NCI-H1436 treated with DMSO at 0.1 percent for 48 hours (cell line): ENCODE data around the gene SHCBP1.
"Not testable (repeated sequence)": the region's sequence is repeated elsewhere in the genome, so short reads cannot be mapped to it uniquely, and the experiment has no call there.

ENCODE experiments used
- DNase-seq: peaks from one replicate; lab custom pipeline; 2025; lab: John Stamatoyannopoulos, UW

Gene SHCBP1

DNA sequence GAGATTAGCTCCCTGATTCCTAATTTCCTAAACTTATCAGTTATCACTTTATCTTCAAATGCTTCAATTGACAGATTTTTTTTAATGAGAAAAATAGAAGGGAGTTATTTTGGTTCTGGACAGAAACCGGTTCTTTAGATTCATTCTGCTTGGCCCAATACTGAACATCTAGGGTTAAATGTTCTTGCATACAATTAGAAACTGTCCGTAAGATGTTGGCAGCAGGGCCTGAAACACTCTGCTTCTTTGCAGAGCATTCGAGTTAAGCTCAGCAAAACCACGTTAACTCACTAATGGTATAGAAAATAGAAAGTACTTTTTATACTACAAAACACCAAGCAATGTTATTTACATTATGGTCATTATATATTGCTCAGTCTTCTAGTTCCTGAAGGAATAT is 7.2 kb downstream of the SHCBP1 start:
- DNase-seq: no peak

DNA sequence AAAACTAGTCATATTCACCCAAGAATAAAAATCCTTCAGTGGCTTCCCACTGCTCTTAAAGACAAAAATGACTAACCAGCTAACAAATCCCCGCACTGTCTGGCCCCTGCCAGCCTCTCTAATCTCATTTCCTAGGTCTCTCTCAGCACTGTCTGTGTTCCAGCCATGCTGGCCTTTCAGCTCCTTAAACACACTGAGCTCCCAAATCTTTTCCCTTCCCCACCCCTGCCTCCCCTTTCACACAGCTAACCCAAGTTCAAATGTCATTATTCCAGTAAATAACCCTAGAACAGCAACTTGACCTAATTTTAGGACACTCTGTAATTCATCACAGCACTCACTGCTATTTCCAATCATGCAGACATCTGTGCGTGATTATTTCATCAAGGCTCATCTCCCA is 7.8 kb downstream of the SHCBP1 start:
- DNase-seq: no peak

DNA sequence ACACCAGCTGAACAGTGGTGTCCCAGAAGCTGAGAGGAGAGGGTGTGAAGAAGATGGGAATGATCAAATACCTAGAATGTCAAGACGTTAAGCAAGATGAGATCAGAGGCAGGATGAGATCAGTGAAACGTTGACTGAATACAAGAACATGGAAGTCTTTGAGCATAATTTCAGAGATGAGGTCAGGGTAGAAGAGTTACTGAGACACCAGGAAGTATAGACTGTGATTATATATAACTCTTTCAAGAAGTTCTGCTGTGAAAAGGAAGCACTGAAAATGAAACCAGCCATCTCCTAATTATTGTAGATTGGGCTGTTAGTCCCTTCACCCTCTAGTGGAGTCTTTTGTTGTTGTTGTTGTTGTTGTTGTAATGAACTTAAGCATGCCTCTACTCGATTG is 9.1 kb downstream of the SHCBP1 start:
- no peak for DNase-seq

DNA sequence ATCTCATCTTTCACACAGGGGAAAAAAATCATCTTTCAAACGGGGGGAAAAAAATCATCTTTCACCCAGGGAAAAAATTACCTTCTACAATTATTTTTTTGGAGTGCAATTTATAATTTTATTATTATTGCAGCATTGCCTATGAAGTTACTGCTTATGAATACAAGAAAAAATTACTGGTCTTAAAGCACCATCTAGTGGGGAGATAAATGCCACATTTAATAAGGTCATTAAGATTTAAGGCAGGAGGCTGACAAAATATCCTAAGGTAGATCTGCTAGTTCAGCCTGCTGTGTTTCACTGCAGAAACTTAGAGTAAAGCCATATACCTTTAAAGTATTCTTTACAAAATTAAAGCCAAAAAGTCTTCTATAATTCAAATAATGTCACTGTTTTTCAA is 13.7 kb downstream of the SHCBP1 start:
- DNase-seq: no peak

DNA sequence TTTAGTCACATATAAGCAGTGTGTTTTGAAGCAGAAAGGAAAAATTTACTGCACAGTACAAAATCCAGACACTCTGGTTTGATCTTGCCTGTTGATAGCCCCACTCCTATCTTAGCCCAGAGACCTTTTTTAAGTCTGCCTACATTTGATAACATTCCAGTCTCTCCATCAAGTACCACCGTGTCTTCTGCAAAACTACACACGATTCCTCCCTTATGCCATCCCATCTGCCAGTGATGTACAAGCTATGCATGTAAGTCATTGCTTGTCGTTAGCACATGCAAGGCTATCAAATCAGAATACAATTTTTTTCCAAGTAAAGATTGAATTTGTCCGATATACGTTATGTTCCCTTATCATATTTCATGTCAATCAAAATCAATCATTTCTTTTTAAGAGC is 14.9 kb downstream of the SHCBP1 start:
- DNase-seq: no peak

DNA sequence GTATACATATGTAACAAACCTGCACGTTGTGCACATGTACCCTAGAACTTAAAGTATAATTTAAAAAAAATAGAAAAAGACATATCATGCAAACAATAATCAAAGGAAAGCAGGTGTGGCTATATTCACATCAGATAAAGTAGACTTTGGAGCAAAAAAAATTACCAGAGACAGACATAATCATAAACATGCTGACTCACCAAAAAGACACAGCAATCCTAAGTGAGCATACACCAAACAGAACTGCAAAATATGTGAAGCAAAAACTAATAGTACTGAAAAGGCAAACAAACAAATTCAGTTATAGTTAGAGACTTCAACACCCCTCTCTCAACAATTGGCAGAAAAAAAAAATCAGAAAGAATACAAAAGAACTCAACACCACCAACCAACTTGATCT is 29.9 kb downstream of the SHCBP1 start:
- no peak for DNase-seq

DNA sequence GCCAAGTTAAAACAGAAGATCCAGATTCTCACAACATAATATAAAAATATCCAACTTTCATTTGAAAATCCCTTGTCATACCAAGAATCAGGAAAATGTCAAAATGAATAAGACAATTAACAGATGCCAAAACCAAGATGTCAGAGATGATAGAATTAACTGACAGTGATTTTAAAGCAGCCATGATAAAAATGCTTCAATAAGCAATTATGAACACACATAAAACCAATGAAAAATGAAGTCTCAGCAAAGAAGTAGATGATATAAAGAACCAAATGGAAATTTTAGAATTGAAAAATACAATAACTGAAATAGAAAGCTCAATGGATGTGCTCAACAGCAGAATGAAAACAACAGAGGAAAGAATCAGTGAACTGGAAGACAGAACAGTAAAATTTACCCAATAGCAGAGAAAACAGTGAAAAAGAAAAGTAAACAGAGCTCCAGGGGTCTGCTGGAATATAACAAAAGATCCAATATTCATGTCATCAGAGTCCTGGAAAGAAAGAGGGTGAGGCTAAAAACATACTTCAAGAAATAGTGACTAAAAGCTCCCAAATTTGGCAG is 35.1 kb downstream of the SHCBP1 start:
- DNase-seq: no peak

DNA sequence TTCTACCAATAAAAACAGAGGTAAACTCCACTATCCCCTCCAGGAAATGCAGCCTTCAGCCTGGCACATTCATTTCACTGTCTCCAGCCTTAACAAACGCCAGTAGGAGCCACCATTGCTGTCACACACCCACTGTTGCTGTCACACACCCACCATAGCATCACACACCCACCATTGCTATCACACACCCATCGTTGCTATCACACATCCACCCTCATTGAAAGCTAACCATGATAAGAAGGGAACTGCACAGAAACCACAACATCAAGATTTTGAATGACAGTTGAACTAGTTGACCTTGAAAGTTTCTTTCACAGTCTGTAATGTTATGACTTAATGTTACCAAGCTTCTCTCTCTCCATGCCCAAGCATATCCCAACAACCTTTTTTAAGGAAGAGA is 38.1 kb downstream of the SHCBP1 start:
- DNase-seq: no peak

DNA sequence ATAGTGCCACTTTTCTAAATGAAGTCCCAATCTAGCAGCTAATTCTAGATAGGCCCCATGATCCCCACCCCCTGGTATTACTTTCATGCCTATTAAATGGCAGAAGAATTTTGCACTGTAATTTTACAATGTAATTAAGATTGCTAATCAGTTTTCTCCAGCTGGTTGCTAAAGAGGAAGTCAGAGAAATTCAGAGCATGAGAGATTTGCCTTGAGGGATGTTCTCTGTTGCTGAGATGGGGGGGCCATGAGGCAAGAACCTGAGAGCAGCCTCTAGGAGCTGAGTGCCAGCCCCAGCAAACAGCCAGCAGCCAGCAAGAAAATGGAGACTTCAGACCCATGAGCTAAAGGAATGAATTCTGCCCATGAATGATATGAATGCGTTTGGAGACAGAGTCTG is 38.9 kb downstream of the SHCBP1 start:
- no peak for DNase-seq

DNA sequence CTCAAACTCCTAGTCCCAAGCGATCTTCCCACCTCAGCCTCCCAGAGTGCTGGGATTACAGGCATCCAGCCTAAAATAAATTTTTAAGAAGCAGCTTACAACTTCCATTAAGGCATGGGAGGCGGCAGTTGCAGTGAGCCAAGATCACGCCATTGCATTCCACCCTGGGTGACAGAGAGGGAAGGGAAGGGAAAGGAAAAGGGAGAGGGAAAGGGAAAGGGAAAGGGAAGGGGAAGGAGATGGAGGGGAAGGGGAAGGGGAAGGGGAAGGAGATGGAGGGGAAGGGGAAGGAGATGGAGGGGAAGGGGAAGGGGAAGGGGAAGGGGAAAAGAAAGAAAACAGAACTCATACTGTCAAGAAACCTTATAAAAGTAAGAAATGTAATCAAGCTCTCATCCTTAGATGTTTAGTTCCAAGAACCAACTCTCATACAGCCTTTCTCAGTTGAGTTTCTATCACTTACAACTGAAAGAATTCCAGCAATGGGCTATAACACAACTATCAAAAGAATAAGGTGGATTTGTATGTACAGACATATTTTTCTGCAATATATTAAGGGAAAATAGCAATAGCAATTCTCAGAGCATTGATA is 43.1 kb downstream of the SHCBP1 start:
- no peak for DNase-seq

DNA sequence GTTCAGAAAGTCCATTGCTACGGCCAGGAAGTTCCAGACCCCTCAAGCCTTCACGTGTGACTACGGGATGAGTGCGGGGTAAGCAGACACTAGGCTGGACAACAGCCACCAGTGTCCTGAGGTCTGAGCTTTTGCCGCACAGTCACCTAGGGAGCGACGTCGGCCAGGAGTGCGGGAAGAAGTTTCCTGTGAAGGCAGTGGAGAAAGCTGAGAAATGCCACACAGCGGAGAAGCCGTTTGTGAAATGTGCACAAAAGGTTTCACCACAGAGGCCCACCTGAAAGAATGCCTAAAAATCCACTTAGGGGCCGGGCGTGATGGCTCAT is 47.4 kb downstream of the SHCBP1 start:
- no peak for DNase-seq

DNA sequence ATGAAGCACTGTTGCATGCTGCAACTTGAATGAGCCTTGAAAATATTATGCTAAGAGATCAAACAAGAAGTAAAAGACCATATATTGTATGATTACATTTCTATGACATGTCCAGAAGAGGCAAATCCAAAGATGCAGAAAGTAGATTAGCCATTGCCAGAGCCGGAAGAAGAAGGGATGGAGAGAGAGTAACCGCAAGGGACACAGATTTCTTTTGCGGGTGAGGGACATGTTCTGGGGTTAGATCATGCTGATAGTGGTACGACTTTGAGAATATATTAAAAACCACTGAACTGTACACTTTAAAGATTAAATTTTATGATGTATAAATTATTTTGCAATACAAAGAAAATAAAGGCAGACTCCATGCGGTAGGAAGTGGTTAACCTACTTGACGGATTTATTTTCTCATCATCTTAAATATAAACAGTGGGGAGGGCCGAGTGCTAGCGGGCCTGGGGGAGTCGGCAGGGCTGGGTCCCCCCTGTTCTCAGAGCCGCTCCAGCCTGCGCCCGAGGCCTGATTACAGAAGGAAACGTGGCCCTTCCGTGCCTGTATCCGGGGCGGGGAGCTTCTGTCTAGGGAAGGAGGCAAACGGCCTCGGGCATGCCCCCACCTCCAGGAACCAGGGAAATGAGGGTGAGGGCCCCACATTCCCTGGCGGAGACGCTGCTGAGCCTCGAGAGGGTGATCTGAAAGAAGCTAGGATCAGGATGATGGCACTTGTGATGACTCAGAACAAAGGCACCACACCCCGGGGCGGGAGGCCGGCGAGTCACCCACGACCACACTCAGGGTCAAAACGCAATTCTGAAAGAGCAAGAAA is 48.0 kb downstream of the SHCBP1 start:
- no peak for DNase-seq

DNA sequence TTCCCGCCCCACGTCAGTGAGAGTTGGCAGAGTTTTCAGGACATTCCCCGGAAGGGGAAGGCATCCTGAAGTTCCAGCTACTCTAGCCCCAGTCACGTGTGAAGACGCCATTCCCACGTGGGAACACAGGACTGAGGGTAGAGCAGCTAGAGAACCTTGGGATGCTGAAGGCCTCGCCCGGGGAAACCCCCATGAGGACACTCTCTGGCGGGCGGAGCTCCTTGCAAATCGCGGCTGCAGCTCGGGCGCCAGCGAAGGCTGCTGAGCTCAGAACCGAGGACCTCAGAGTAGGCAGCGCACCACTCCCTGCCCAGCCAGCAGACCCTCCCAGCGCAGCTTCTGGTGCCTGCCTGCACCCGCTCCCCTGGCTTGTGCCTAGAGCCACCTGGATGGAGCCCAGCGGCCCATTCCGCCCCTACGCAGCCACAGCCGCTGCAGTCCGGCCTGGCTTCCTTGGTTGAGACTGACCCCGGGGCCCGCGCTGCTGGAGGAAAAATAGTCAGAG is 51.9 kb downstream of the SHCBP1 start:
- no peak for DNase-seq

DNA sequence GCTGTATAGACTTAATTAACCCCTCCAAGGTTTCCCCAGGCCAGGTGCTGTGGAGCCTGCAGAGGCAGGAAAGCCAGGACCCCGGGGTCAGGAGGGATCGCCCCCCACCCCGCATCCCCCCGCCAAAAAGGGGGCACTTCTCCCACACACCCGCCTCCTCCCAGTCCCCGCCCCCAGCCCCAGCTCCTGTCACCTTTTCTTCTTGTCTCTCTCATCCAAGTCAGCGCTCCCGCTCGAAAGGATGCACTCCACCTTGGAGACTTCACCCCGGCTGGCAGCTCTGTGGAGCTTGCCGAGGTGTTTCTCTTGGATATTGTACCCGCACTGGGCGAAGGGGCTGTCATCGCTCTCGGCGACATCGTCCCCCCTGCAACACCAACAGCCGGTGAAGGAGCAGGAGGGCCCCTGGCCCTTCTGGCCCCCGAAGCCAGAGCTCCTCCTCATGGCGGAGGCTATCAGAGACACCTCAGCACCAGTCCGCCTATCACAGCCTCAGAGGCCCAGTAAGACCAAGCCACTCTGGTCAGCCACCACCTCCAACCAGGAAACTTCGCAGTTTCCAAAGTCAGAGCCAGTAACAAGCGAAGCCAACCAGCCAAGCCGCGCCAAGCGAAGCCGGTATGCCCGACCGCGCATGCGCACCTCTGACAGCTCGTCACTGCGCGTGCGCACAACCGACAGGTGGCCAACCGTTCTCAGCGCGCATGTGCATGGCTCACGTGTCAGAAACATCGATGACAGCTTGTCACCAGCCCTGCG is 52.5 kb downstream of the SHCBP1 start:
- no peak for DNase-seq

DNA sequence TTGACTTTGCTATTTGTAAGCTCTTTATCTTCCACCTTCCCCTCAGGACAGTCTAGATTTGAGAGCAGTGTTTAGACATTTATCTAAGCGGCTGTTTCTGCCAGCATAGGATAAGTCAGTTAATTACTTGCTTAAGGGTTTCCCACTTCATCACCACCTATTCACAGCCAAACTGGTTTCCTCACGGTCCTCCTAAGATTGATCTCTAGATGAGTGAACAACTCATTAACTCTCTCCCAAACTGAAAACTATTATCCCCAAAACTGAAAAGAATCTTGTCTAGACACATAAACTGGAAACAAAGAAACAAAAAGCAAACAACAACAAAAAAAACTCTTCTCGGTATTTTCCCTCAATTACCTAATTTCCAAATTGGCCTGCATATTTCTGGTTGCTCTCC is 58.2 kb downstream of the SHCBP1 start:
- no peak for DNase-seq

DNA sequence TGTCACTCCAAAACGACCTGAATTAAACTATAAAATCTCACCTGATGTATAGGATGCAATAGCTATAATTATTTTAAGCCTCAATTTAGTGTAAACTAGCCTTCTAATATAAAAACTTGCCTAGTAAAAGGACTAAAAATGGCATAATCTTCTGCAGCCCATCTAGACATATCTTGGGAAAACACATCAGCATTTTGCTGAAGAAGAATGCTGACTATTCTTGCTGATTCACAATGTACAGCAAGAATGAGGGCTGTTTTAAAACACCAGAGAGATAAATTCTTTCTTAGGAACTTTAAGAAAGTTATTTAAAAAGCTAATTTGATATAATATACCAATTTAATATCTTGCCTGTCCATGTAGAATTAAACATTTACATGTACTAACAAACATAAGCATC is 63.2 kb downstream of the SHCBP1 start:
- DNase-seq: no peak

DNA sequence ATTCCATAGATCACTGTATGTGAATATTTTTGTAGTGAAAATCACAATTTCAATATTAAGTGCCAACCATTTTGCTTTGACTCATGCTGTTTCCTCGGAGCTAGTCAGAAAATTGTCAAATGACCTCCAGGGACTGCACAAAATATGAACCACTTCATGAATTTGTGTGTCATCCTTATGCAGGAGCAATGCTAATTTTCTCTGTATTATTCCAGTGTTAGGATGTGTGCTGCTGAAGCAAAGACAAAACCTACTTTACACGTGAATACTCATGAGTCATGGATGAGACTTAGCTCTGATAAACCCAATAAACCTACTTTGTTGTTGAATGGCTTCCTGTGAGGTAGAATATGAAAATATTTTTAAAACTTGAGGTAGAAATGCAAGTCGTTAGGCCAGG is 65.2 kb downstream of the SHCBP1 start:
- no peak for DNase-seq

DNA sequence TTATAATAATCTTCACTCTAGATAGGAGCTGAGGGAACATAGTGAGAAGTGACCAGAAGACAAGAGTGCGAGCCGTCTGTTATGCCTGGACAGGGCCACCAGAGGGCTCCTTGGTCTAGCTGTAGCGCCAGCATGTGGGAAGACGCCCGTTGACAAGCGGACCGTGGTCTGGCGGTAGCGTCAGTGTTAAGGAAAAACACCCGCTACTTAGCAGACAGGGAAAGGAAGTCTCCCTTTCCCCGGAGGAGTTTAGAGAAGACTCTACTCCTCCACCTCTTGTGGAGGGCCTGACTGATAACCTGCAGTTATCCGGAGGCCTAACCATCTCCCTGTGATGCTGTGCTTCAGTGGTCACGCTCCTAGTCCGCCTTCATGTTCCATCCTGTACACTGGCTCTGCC is 66.7 kb downstream of the SHCBP1 start:
- DNase-seq: not testable (repeated sequence)

DNA sequence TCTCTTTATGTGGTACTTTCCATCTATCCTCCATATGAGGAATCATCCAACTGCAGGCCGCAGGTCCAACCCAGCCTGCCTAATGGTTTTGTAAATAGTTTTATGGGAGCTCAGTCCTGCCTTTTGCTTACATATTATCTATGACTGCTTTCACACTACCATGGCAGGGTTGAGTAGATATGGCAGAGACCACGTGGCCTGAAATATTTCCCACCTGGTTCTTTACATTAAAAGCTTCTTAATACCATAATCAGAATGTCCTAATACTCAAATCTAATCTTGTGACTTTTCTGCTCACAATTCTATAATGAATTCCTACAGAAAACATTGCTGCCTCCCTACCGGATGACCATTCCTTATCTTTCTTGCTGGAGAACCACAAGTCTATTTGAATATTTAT is 71.7 kb downstream of the SHCBP1 start:
- DNase-seq: no peak
